ENCODE results near the gene CCDC110. TPM values are rescaled to one million over a fixed set of nuclear protein-coding genes. Genes with fewer than 3 reads are reported as not detected.
"Not testable (repeated sequence)": the region's sequence is repeated elsewhere in the genome, so short reads cannot be mapped to it uniquely, and the experiment has no call there.

Gene CCDC110
- total RNA-seq, 2 donors from 2014 or later: 1.7 to 3.9 TPM

DNA sequence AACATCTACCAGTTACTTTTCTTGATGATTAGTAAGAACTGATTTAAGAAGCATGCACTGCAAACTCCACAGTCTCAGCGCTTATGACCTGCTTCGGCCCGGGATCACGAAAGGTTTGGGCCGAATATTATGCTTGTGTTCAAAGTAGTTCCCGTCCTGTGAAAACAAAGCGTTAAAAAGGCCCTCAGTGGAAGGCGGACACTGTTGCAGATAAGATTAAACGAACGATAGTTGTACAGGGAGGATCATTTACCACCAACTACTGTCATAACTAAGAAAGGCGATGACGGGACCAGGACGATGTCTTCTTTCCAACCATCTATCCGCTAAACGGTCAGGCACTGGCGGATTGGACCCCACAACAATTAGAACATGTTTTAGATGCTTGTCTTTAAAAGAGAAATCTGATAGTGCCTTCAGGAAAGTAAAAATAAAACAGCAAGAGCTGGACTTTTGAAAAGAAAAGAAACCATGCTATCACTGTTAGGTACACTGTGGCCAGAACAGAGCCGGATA is 42.7 kb upstream of the CCDC110 start:
- no peaks in the 10 kb centered on the region for H3K9me3 ChIP-seq
- no peak for DNase-seq (ENCODE audit: low spot score)
- peak overlapping the region; percentile 63 to 94 for H3K27ac ChIP-seq
- TF ChIP-seq, protein P1, sequence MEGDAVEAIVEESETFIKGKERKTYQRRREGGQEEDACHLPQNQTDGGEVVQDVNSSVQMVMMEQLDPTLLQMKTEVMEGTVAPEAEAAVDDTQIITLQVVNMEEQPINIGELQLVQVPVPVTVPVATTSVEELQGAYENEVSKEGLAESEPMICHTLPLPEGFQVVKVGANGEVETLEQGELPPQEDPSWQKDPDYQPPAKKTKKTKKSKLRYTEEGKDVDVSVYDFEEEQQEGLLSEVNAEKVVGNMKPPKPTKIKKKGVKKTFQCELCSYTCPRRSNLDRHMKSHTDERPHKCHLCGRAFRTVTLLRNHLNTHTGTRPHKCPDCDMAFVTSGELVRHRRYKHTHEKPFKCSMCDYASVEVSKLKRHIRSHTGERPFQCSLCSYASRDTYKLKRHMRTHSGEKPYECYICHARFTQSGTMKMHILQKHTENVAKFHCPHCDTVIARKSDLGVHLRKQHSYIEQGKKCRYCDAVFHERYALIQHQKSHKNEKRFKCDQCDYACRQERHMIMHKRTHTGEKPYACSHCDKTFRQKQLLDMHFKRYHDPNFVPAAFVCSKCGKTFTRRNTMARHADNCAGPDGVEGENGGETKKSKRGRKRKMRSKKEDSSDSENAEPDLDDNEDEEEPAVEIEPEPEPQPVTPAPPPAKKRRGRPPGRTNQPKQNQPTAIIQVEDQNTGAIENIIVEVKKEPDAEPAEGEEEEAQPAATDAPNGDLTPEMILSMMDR (IDR thresholded peaks at IDR 0.05): no peak
- H3K4me1 ChIP-seq: peaks cover 0 to 23% of the 10 kb centered on the region in 2 donors
- peaks cover 66% of the 10 kb centered on the region for H3K36me3 ChIP-seq
- no peaks in the 10 kb centered on the region for H3K27me3 ChIP-seq
- no peak overlapping the region for H3K4me3 ChIP-seq

DNA sequence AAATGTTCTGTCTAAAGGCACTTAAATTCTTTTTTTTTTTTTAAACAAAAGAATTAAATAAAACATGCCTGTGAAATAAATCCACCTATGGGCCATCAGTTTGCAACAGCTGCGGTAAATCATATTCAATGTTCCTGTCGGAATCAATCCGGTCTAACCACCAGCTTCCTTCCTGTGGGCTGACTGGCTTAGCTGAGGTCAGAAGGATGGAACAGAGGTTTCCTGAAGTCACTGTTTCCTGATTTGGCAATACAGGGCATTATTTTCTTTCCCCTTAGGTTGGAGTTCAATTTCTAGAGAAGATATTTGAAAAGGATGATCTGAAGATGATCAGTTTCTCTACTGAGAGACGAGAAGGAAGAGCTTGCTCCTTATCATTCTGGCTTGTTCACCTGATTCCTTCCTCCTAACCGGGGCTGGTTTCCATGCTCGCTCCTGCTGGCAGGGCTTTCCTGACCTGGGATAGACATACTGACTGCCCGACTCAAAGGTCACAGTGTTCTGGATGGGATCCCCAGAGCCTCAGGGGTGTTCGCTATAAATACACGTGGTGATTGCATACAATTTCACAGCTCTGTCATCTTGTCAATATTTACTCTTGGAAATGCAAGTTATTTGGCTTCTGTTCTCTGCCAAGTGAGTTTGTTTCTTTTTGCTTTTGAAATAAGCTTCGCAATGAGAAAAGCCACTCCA is 42.1 kb upstream of the CCDC110 start:
- Histone ChIP-seq H3K27me3 (no peaks in the 10 kb centered on the region), H3K4me3 (no peak overlapping the region), H3K9me3 (no peaks in the 10 kb centered on the region), H3K4me1 (peaks cover 0 to 23% of the 10 kb centered on the region in 2 donors), H3K36me3 (peaks cover 62% of the 10 kb centered on the region), H3K27ac (peak overlapping the region; percentile 63 to 94)
- TF ChIP-seq, protein P1 (IDR thresholded peaks at IDR 0.05): no peak
- no peak for DNase-seq (ENCODE audit: low spot score)

- Histone ChIP-seq H3K4me3 (no peak overlapping the region), H3K36me3 (peaks cover 50% of the 10 kb centered on the region), H3K27me3 (no peaks in the 10 kb centered on the region), H3K9me3 (no peaks in the 10 kb centered on the region), H3K4me1 (peaks cover 0 to 23% of the 10 kb centered on the region in 2 donors), H3K27ac (peak overlapping the region; percentile 63 to 94)
- DNase-seq (ENCODE audit: low spot score): no peak
- TF ChIP-seq, protein P1 (IDR thresholded peaks at IDR 0.05): no peak
Observed at GRCh38 chr4:185512516-185512915, 41.0 kb upstream of the CCDC110 start.

GRCh38 chr4:185511243-185511642 is 39.7 kb upstream of the CCDC110 start:
- H3K4me1 ChIP-seq: peaks cover 0 to 23% of the 10 kb centered on the region in 2 donors
- H3K27ac ChIP-seq: peak overlapping the region; percentile 63 to 94
- peaks cover 47% of the 10 kb centered on the region for H3K36me3 ChIP-seq

GRCh38 chr4:185510806-185511205 is 39.3 kb upstream of the CCDC110 start:
- Histone ChIP-seq H3K36me3 (peaks cover 48% of the 10 kb centered on the region), H3K9me3 (no peaks in the 10 kb centered on the region), H3K27ac (peak overlapping the region; percentile 63 to 94), H3K27me3 (no peaks in the 10 kb centered on the region), H3K4me3 (no peak overlapping the region), H3K4me1 (peaks cover 0 to 23% of the 10 kb centered on the region in 2 donors)
- TF ChIP-seq, protein P1 (IDR thresholded peaks at IDR 0.05): no peak
- DNase-seq (ENCODE audit: low spot score): no peak

More at GRCh38 chr4:185511243-185511642, 39.7 kb upstream of the CCDC110 start:
- H3K4me3 ChIP-seq; H3K9me3 ChIP-seq; DNase-seq (ENCODE audit: low spot score); H3K27me3 ChIP-seq: not testable (repeated sequence)

DNA sequence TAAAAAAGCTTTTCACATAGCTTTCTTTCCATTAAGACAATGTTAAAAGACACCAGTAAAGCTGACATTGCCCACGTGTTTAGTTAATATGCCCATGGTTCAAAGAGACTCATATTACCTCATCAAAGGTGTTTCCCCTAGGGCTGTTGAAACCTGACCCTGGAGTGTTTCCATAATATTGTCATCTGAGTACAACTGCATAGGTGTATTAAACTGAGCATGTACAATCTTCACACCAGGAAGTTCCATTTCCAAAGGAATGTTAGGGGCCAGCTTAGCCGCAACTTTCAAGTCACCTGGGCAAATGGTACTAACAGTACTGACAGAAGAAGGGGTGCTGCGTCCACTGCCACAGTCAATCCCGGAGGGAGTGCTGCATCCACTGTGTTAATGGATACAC is 36.6 kb upstream of the CCDC110 start:
- H3K4me3 ChIP-seq: no peak overlapping the region
- H3K36me3 ChIP-seq: peaks cover 34% of the 10 kb centered on the region
- peaks cover 0 to 8% of the 10 kb centered on the region in 2 donors for H3K4me1 ChIP-seq
- H3K9me3 ChIP-seq: no peaks in the 10 kb centered on the region
- H3K27ac ChIP-seq: peak overlapping the region; percentile 46 to 94
- TF ChIP-seq, protein P1 (IDR thresholded peaks at IDR 0.05): no peak
- H3K27me3 ChIP-seq: no peaks in the 10 kb centered on the region
- DNase-seq (ENCODE audit: low spot score): no peak
